PC-3 (cell line): ENCODE measurements around the gene IRX5.

Source experiments
- EZH2 ChIP-seq: fragments of 300-600 bp; sonication (generic); IDR thresholded peaks from one replicate; pipeline ENCODE4 v1.6.1; 2017; ENCODE audit warnings: antibody characterized with exemption, mild to moderate bottlenecking, low read length; ENCODE audit not compliant: unreplicated experiment
- TF ChIP-seq, protein P1 (sequence below): fragments of 300-600 bp; sonication (generic); conservative IDR thresholded peaks from 2 replicates; pipeline ENCODE4 v1.5.1; 2017; ENCODE audit warnings: antibody characterized with exemption, low read depth, mild to moderate bottlenecking, low read length

DNA sequence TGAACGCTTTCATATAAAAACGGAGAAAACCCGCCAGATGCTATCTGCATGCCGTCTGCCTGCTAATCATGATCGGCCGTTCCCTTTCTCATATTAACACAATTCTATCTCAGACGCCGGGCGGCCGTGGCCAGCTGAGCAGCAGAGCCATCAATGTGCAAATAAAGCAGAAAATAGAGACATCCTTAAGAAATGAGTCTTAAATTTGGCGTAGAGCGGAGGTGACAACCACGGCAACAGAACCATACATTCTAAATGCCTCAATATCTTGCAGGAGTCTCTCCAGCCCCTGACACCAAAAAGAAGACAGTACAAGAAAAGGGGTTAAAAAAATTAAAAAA lies 2.7 kb upstream of the IRX5 start:
- TF ChIP-seq, protein P1, sequence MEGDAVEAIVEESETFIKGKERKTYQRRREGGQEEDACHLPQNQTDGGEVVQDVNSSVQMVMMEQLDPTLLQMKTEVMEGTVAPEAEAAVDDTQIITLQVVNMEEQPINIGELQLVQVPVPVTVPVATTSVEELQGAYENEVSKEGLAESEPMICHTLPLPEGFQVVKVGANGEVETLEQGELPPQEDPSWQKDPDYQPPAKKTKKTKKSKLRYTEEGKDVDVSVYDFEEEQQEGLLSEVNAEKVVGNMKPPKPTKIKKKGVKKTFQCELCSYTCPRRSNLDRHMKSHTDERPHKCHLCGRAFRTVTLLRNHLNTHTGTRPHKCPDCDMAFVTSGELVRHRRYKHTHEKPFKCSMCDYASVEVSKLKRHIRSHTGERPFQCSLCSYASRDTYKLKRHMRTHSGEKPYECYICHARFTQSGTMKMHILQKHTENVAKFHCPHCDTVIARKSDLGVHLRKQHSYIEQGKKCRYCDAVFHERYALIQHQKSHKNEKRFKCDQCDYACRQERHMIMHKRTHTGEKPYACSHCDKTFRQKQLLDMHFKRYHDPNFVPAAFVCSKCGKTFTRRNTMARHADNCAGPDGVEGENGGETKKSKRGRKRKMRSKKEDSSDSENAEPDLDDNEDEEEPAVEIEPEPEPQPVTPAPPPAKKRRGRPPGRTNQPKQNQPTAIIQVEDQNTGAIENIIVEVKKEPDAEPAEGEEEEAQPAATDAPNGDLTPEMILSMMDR, result no peak
- no peak for TF ChIP-seq EZH2
